ENCODE measurements around the gene DDX25.

DDX25 gene

GRCh38 chr11:125952559-125952958 is 48.3 kb downstream of the DDX25 start:
- DNase-seq, result no peak

DNA sequence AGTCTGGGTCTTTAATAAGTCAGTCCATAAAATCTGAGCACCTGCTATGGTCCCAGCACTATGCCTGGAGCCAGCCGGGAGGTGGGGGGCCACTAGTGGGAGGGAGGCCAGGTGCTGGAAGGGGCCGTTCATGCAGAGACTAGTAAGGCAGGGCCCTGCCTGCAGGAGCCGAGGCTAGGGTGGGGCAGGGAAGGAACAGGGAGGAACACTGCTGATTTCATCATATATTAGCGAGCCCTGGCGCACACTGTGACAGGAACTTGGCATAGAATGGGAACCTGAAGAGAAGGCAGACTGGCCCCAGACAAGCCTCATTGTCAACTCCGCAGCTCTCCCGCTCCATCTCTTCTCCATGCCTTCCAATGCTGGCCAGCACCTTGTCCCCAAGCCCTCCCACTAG is 48.7 kb downstream of the DDX25 start:
- DNase-seq, result no peak

DNA sequence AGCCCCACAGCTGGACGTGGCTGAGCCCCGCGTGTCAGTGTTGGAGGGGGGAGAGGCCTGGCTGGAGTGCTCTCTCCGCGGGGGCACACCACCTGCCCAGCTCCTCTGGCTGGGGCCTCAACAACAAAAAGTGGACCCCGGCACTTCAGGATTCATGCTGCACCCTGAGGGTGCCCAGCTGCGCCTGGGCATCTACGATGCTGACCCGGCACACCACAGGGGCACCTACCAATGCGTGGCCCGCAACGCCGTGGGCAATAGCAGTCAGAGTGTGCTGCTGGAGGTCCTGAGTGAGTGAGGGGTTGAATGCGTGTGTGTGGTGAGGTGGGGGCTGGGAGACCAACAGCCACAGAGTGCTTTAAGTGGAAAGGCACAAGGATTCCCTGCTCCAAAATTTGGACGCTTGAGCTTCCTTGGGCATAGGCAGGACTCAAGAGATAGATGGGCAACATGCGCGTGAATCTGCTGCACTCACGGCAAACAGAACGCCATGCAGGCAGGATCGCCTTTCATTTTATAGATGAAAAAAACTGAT is 49.2 kb downstream of the DDX25 start:
- DNase-seq, result no peak

- no peak for DNase-seq
Measured at GRCh38 chr11:125954123-125954944, 50.0 kb downstream of the DDX25 start.

DNA sequence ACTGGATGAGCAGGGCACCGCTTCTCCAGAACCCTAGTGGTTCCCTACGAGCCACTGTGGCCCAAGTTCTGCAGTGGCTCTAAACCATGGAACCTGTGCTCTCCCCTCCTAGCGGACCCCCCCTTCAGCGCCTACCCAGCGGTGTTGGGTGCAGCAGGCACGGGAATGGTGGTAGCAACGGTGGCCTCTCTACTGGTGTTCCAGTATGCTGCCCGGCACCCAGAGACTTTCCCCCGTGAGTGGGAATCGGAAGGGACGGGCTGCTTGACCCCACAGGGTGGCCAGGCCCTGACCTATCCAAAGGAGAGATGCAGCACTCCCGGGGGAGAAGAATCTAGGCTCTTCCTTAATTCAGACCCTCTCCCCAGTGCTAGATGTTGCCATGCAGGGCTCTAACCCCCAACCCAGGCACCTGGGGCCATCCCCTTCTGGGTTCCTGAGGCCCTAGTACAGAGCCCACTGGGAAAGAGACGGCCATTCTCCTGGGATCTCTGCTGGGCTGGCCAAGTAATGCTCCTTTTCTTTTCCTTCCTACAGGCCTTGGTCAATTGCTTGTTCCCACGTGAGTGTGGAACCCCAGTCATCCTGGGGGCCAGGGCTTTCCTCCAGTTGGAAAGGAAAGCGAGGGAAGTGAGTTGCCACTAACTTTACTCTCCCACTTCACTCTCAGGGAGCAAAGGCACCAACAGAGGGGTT is 50.8 kb downstream of the DDX25 start:
- DNase-seq, result no peak

DNA sequence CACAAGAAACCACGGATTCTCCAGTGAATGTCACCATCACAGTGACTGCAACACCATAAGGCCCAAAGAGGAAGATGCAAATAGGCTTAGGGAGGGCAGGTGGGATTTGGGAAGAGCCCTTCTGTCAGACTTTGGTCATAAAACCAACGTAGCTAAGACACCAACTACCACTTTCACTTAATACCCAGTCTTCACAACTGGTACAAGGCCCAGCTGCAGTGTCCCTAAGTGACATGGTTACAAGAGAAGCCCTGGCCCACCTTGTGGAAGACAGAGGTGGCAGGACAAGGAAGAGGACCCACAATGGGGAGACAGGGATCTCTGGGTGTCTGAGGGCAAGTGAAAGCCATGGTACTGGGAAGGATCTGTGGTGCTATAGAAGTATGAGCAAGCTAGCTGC is 51.5 kb downstream of the DDX25 start:
- DNase-seq, result no peak

DNA sequence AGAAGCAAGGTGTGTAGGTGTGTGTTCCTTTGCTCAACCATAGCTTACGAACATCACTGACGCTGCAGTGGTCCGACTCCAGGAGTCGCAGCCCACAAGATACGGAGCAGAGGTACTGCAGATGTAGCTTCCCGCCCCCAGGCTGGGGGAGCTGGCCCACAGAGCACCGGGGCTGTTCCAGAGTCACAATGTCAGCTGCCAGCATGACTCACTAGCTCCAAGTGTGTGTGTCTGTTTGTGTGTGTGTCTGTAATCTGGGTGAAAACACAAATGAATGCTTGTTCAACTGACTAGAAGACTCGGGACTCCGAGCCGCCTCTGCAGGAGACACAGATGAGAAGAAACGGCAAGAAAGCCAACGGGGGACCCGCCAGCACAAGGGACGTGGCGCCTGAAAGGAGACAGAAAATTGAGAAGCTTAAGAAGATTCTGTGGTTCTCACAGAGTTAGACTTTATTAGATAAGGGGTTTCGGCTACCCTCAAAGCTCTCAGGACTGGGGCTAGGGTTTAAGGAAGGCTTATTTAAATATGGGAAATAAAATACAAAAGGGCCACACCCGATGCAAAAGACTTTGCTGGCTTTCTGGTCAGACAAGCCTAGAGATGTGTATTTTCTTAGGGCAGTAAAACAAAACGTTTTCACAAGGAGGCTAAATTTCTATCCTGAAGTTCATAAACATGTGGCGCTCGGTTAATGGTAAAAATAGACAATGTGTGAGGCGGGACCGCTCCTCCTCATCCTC is 52.3 kb downstream of the DDX25 start:
- no peak for DNase-seq

DNA sequence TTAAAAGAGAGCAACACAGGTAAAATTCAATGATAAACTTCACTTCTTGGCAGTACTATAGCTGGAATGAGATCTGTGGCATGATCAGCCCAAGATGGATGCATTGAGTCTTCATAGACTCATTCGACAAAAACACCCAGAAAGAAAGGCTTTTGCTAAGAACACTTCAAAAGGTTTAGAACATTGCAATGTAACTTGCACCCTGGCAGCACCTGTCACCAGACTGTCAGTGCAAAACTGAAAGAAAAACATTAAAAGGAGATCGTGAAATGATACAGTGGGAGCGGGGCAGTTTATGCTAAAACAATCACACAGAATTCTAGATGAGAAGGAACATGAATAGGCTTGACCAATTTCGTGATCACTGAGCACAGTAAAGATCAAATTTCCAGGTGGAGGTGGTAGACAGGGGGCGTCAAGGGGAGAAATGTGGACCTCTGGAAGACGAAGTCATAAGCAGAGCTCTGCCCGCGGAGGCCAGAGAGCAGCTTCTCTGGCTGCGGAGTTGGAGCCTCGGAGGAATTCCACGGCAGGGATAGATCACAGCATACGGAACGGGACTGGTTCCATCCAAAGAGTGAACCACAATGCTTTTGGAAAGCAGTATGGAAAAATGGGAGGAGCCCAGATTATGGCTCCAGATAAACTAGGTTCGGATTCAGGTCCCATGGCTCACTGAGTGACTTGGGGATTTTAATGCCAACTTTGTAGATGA is 53.5 kb downstream of the DDX25 start:
- no peak for DNase-seq

DNA sequence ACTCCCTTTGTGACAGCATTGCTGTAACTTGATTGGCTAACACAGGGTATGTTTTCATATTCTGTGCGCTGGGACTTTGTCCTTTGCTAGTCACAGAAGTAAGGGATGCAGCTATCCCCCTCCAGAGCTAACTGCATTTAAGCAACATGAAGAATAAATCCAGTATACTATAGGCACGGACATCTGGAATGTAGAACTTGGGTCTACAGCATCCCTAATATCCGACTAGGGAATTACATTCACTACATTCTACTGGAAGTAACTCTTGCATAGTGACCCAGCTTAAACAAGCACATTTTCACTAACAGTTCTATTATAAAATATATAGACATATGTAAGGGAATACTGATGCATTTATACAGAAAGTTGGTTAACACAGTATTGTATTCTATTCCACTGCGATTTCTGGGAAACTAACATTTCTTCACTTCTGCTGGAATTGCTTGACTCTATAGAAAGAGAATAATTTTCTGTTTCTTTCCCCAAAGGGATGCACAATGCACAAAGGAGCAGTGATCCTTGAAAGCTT is 54.6 kb downstream of the DDX25 start:
- DNase-seq, result no peak

DNA sequence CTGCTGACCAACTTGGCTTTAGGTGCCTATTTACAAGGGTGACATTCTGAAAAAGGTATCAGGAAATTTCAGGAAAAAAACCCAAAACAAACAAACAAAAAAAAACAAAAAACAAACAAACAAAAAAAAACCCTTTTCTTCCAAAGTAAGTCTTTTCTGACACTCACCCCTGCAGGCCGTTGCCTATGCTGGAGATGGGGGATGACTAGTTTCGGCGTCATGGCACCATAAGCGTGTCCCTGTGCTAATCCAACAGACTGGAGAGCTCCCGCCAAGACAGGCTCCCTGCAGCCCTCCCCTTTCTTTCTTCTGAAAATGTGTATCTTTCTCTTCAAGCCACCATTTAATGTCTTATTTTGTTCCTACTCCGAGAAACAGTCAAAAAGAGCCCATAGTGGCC is 55.2 kb downstream of the DDX25 start:
- DNase-seq, result no peak

- DNase-seq, result no peak
Measured at GRCh38 chr11:125959931-125960330, 55.6 kb downstream of the DDX25 start.

DNA sequence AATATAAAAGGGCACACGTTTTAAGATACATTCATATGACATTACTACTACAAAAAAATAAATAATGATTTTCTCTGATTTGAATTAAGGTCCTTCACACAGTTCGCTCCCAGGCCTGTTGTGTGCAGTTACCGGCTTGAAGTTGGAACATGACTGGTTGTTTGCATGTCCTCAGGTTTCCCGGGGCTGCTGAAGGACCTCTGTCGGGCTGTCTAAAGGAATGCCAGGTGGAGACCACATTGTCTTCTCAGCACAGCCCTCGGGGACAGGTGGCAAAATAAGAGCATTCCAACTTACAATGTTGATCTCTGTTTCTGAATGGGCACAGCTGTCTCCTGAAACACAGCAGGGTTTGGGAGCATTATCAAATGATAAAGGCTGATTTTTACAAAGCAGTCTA is 56.5 kb downstream of the DDX25 start:
- no peak for DNase-seq

DNA sequence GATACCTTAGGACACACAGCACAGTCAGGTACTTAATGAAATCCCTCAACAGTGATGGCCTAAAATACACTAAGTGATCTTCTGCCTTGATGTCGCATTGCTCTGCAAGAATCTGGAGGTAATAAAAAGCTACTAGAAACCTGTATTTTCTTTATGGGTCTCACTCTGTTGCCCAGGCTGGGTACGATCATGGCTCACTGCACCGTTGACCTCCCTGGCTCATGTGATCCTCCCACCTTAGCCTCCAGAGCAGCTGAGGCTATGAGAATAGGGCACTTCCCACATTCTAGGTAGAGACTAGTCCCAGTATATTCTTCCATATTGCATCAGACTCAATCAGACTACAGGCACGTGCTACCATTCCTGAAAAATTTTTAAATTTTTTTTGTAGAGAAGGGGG is 63.2 kb downstream of the DDX25 start:
- no peak for DNase-seq

DNA sequence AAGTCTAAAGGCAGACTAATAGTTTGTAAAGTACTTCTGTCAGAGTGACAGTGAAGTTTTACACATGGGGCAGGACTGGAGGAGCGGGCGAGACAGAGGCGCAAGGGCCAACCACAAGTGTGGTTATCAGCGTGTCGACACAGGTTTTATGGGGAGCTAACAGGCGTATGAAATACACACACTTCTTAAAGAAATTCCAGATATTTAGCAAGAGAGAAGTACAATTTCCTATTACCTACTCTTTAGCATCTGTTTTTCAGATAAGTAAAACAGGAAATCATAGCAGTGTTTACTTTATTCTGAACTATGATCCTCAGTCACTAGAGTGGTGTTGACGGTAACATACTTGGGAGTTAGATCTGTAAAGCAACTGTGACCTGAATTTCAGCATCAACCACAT is 64.0 kb downstream of the DDX25 start:
- no peak for DNase-seq

DNA sequence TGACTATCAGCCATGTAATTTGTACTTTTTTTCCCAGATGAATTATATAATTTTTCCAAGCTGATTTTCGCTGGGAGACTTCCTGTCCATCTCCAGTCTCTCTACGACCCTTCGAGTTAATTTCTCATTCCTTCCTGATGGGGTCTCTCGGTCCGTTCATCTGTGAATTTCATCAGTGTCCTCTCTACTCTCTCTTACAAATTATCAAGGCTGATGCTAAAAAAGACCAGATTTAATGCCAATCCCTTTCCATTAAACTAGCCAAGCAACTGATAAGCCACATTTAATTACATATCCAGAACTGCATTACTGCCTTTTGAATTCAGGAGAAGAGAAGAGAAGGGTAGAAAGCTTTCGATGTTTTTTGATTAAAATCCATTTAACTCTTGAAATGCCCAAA is 67.3 kb downstream of the DDX25 start:
- DNase-seq, result no peak

DNA sequence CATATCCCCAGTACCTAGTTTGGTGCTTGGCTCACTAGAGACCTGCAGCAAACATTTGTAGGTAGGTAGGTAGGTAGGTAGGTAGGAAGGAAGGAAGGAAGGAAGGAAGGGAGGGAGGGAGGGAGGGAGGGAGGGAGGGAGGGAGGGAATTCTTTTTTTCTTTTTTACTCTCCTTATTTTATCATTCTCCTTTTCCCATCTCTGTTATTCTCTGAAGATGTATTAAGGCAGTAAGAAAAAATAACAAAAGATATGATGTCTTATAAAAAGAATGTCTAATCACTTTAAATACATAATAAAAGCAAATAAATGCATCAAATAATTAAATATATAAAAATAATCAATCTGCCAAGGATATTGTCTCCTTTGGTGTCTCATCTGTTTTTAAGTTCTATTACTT is 70.0 kb downstream of the DDX25 start:
- DNase-seq, result no peak

DNA sequence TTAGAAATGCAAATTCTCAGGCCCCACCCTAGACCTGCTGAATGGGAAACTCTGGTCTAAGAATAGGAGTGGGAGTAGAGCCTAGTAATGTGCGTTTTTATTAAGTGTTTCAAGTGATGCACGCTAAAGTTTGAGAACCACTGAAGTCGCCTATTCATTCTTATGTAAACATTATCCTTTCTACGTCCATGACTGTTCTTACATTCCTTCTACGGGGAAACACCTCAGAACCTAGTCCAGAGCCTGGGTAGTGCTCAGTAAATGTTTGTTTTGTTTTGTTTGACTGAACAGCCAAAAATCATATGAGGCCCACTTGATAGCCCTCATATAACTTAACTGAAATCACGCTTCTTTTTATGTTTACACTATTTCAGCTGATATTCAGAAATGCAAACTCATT is 71.3 kb downstream of the DDX25 start:
- no peak for DNase-seq

GRCh38 chr11:125976156-125976555 is 71.8 kb downstream of the DDX25 start:
- DNase-seq, result no peak

DNA sequence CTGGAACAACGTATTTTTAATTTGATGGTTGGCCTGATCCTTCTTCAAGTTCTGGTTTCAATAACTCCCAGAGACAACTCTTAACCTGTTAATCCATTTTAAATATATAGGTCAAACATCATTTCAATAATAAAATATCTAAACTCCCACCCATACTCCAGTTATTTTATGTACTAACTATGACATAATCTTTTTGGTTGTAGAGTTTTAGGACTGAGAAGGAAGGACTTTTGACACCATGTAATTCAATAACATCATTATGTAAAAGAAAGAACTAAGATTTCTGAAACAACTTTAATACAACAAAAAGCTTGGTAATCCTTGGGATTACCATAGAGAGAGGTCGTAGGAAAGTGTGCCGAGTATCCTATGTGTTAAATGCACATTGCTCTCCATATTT is 73.0 kb downstream of the DDX25 start:
- DNase-seq, result no peak

GRCh38 chr11:125978181-125978716 is 73.9 kb downstream of the DDX25 start:
- DNase-seq, result no peak

All from NCI-H187 (cell line).